GM10266 (cell line): ENCODE data around the gene TRIM47.

Experiments used
- DNase-seq: peaks from one replicate; pipeline ENCODE4 v3.0.0; 2012; ENCODE audit errors: extremely low spot score
- CTCF ChIP-seq: IDR thresholded peaks from 2 replicates; pipeline ENCODE4 v1.5.1; 2012; ENCODE audit warnings: mild to moderate bottlenecking, low read depth; ENCODE audit not compliant: control insufficient read depth, insufficient read depth; ENCODE audit errors: missing control alignments

The TRIM47 gene

GRCh38 chr17:75826561-75827307, 51.6 kb downstream of the TRIM47 start:
- no peak for TF ChIP-seq CTCF
- DNase-seq, result peak; percentile 32

GRCh38 chr17:75825748-75826370, 52.5 kb downstream of the TRIM47 start:
- TF ChIP-seq CTCF, result no peak
- DNase-seq, result no peak

GRCh38 chr17:75825149-75825552, 53.2 kb downstream of the TRIM47 start:
- DNase-seq, result no peak
- TF ChIP-seq CTCF, result no peak

- DNase-seq, result no peak
- no peak for TF ChIP-seq CTCF
Measured at GRCh38 chr17:75824666-75825065, 53.7 kb downstream of the TRIM47 start.
